ENCODE results near the gene RIPOR1.

Gene RIPOR1

GRCh38 chr16:67561824-67562525, 33.3 kb downstream of the RIPOR1 start:
- DNase-seq, result peak; percentile 99

- DNase-seq, result peak; percentile 91
Observed at GRCh38 chr16:67562526-67562917, 33.9 kb downstream of the RIPOR1 start, which contains the start of gene CTCF. Gene CTCF (plus strand): TSS chr16:67562526. CDS start chr16:67610833, 48,307 bp downstream.

GRCh38 chr16:67562918-67563707, 34.5 kb downstream of the RIPOR1 start:
- DNase-seq, result peak; percentile 65

- DNase-seq, result peak; percentile 61
Observed at GRCh38 chr16:67563708-67564468, 35.3 kb downstream of the RIPOR1 start.

GRCh38 chr16:67565470-67566100, 37.0 kb downstream of the RIPOR1 start:
- no peak for DNase-seq

- DNase-seq, result no peak
Observed at GRCh38 chr16:67571464-67571863, 42.8 kb downstream of the RIPOR1 start.

GRCh38 chr16:67571981-67572431, 43.4 kb downstream of the RIPOR1 start:
- no peak for DNase-seq

GRCh38 chr16:67579686-67580085, 51.1 kb downstream of the RIPOR1 start:
- no peak for DNase-seq

- DNase-seq, result no peak
Observed at GRCh38 chr16:67580202-67580601, 51.6 kb downstream of the RIPOR1 start.

GRCh38 chr16:67593288-67593687, 64.7 kb downstream of the RIPOR1 start:
- DNase-seq, result no peak

- DNase-seq, result no peak
Observed at GRCh38 chr16:67593701-67594100, 65.1 kb downstream of the RIPOR1 start.

- no peak for DNase-seq
Observed at GRCh38 chr16:67594256-67594915, 65.8 kb downstream of the RIPOR1 start.

- DNase-seq, result no peak
Observed at GRCh38 chr16:67594956-67595355, 66.3 kb downstream of the RIPOR1 start.

All from suppressor macrophage treated with lipopolysaccharide for 4 hours (primary cell).